Measurements from ENCODE around the gene RSPRY1.
"Not testable (repeated sequence)": the region's sequence is repeated elsewhere in the genome, so short reads cannot be mapped to it uniquely, and the experiment has no call there.

The RSPRY1 gene

DNA sequence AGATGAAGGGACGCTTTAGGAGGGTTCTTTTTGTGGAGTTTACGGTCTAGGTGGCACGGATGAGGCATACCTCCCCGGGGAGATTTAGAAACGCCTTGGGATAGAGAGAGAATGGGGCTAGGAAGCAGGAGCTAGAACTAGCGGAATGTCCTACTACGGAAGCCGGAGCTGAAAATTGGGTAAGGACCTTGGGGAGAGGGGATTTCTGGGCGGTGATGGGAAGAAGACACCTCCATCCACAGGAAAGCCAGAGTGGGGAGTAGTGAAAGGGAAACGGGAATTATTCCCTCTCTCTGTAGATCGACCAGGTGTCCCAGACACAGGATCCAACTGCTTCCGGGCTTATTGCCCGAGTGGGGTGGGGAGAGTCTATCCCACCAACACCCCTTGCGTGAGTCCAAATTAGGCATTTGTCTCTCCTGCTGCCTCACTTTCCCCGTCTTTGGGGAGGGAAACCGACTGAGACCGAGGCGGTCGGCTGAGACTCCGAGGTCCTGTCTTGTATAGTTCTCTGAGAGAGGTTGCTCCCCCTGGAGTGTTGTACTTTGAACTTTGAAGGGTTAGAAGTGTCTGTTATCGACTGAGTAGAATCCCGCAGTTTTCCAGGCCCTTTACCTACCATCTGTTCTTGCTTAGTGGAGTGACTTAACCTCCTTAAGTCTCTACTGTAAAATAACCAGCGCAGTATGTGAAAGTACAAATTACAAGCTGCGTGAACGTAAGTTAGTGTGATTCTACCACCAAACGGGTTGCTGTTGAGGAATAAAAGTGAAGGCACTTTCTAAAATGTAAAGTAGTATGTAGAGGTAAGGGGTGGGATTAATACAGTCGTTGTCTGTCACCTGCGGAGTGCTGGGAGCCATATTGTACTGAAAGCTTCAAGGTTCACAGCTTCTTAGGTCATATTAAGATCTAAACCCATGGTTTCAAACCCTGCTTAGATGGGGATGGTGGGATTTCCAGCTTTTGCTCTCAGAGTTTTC, 1.0 kb downstream of the RSPRY1 start:
- H3K4me1 ChIP-seq (ENCODE audit: control insufficient read depth, insufficient read depth, low read length): peaks cover 26% of the 10 kb centered on the region
- no peaks in the 10 kb centered on the region for H3K36me3 ChIP-seq (ENCODE audit: control insufficient read depth in 2 of 2, insufficient read depth in 2 of 2, low read length in 2 of 2)

DNA sequence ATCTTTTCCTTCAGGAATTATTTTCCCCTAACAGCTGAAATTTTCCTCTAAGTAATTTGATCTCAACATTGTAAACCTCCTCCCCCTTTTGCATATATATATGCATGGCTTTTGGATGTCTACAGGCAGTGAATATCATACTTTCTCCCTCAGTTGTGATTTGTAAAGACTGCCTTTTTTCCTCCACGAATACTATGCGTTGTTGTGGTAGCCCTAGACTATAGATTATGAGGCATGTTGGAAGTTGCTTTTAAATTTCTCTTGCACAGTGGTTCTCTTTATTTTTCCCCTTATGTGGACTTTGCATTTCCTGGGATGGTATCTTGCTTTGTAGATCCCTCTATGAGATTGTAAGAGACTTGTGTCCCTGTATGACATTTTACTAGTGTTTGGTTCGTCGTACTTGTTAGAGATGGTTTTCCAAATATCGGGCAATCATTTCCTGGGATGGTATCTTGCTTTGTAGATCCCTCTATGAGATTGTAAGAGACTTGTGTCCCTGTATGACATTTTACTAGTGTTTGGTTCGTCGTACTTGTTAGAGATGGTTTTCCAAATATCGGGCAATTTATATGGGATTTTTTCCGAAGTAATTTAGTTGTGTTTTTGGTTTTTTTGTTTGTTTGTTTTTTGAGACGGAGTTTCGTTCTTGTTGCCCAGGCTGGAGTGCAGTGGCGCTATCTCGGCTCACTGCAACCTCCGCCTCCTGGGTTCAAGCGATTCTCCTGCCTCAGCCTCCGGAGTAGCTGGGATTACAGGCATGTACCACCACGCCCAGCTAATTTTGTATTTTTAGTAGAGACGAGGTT, 2.0 kb downstream of the RSPRY1 start:
- Histone ChIP-seq H3K27ac (ENCODE audit: low read length) (peak overlapping the region; percentile 94), H3K4me1 (ENCODE audit: control insufficient read depth, insufficient read depth, low read length) (peaks cover 26% of the 10 kb centered on the region), H3K9ac (ENCODE audit: low read length in 2 of 2) (peak overlapping the region; percentile 94 to 99), H3K4me3 (ENCODE audit: low read length in 2 of 2) (peak overlapping the region; percentile 96 to 99)
- H3K36me3 ChIP-seq (ENCODE audit: control insufficient read depth in 2 of 2, insufficient read depth in 2 of 2, low read length in 2 of 2); H3K9me3 ChIP-seq (ENCODE audit: control insufficient read depth in 2 of 2, low read length in 2 of 2); H3K27me3 ChIP-seq (ENCODE audit: control insufficient read depth in 1 of 2, insufficient read depth in 2 of 2, low read length in 2 of 2): not testable (repeated sequence)

More for the DNA sequence above, 1.0 kb downstream of the RSPRY1 start:
- no peaks in the 10 kb centered on the region for H3K27me3 ChIP-seq (ENCODE audit: control insufficient read depth in 1 of 2, insufficient read depth in 2 of 2, low read length in 2 of 2)
- peak overlapping the region; percentile 94 for H3K27ac ChIP-seq (ENCODE audit: low read length)
- peak overlapping the region; percentile 94 to 99 for H3K9ac ChIP-seq (ENCODE audit: low read length in 2 of 2)
- H3K9me3 ChIP-seq (ENCODE audit: control insufficient read depth in 2 of 2, low read length in 2 of 2): no peaks in the 10 kb centered on the region
- H3K4me3 ChIP-seq (ENCODE audit: low read length in 2 of 2): peak overlapping the region; percentile 96 to 99

DNA sequence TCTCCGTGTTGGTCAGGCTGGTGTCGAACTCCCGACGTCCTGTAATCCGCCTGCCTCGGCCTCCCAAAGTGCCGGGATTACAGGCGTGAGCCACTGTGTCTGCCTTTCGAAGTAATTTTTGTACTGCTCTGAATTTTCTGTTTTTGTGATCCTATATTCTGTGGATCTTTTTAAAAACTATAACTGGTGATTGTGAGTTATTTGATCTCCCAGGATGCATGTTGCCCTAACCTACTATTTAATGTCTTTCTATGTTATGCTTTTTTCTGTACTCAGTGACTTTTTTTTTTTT, 2.5 kb downstream of the RSPRY1 start:
- Histone ChIP-seq H3K27ac (ENCODE audit: low read length) (no peak overlapping the region), H3K9me3 (ENCODE audit: control insufficient read depth in 2 of 2, low read length in 2 of 2) (no peaks in the 10 kb centered on the region), H3K9ac (ENCODE audit: low read length in 2 of 2) (no peak overlapping the region), H3K36me3 (ENCODE audit: control insufficient read depth in 2 of 2, insufficient read depth in 2 of 2, low read length in 2 of 2) (no peaks in the 10 kb centered on the region), H3K27me3 (ENCODE audit: control insufficient read depth in 1 of 2, insufficient read depth in 2 of 2, low read length in 2 of 2) (no peaks in the 10 kb centered on the region), H3K4me3 (ENCODE audit: low read length in 2 of 2) (no peak overlapping the region), H3K4me1 (ENCODE audit: control insufficient read depth, insufficient read depth, low read length) (peaks cover 28% of the 10 kb centered on the region)

DNA sequence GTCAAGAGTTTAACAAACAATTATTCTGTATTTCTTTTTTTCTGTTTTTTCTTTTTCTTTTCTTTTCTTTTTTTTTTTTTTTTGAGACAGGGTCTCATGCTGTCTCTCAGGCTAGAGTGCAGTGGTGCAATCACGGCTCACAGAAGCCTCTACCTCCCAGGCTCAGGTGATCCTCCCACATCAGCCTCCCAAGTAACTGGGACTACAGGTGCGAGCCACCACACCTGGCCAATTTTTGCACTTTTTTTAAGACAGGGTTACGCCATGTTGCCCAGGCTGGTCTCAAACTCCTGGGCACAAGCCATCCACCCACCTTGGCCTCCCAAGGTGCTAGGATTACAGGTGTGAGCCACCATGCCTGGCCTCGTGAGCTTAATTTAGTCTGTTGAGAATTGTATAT, 3.4 kb downstream of the RSPRY1 start:
- H3K36me3 ChIP-seq (ENCODE audit: control insufficient read depth in 2 of 2, insufficient read depth in 2 of 2, low read length in 2 of 2); H3K27ac ChIP-seq (ENCODE audit: low read length); H3K4me3 ChIP-seq (ENCODE audit: low read length in 2 of 2); H3K9me3 ChIP-seq (ENCODE audit: control insufficient read depth in 2 of 2, low read length in 2 of 2); H3K9ac ChIP-seq (ENCODE audit: low read length in 2 of 2); H3K27me3 ChIP-seq (ENCODE audit: control insufficient read depth in 1 of 2, insufficient read depth in 2 of 2, low read length in 2 of 2): not testable (repeated sequence)
- peaks cover 28% of the 10 kb centered on the region for H3K4me1 ChIP-seq (ENCODE audit: control insufficient read depth, insufficient read depth, low read length)

DNA sequence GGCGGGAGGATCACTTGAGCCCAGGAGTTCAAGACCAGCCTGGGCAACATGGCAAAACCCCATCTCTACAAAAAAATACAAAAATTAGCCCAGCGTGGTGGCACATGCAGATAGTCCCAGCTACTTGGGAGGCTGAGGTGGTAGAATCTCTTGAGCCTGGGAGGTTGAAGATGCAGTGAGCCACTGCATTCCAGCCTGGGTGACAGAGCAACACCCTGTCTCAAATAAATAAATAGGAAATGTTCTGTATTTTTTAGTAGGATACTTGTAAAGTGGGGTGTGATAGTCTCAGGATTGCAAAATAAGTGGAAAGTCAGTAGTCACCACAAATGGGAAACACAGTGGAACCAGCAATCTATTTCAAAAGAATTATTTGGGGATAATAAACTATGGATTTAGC, 4.0 kb downstream of the RSPRY1 start:
- Histone ChIP-seq H3K4me1 (ENCODE audit: control insufficient read depth, insufficient read depth, low read length) (peaks cover 25% of the 10 kb centered on the region), H3K36me3 (ENCODE audit: control insufficient read depth in 2 of 2, insufficient read depth in 2 of 2, low read length in 2 of 2) (no peaks in the 10 kb centered on the region), H3K27me3 (ENCODE audit: control insufficient read depth in 1 of 2, insufficient read depth in 2 of 2, low read length in 2 of 2) (no peaks in the 10 kb centered on the region), H3K4me3 (ENCODE audit: low read length in 2 of 2) (no peak overlapping the region), H3K27ac (ENCODE audit: low read length) (no peak overlapping the region), H3K9me3 (ENCODE audit: control insufficient read depth in 2 of 2, low read length in 2 of 2) (no peaks in the 10 kb centered on the region), H3K9ac (ENCODE audit: low read length in 2 of 2) (no peak overlapping the region)

DNA sequence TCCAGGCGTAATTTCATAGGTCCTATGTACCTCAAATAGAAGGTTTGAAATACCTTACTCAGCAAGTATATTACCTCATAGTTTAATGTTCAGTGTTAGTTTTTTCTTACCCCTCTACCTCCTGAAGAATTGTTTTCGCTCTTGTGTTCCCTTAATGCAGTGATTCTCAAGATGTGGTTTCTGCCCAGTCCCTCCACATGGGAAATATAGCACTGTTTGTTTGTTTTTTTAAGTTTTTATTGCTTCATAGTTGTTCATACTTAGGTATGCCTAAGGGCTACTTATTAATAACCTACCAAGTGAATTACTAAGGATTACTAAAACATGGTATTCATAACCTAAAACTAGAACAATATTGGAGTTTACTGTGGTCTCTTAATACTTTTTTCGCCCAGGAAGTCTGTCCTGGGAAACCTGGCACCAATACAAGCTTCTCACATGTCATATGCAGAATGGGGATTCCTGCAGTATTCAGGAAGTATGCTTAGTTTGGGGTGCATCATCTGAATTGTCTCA, 5.0 kb downstream of the RSPRY1 start:
- Histone ChIP-seq H3K4me1 (ENCODE audit: control insufficient read depth, insufficient read depth, low read length) (peaks cover 24% of the 10 kb centered on the region), H3K9ac (ENCODE audit: low read length in 2 of 2) (no peak overlapping the region), H3K36me3 (ENCODE audit: control insufficient read depth in 2 of 2, insufficient read depth in 2 of 2, low read length in 2 of 2) (no peaks in the 10 kb centered on the region), H3K27me3 (ENCODE audit: control insufficient read depth in 1 of 2, insufficient read depth in 2 of 2, low read length in 2 of 2) (no peaks in the 10 kb centered on the region), H3K4me3 (ENCODE audit: low read length in 2 of 2) (no peak overlapping the region), H3K27ac (ENCODE audit: low read length) (no peak overlapping the region), H3K9me3 (ENCODE audit: control insufficient read depth in 2 of 2, low read length in 2 of 2) (no peaks in the 10 kb centered on the region)

DNA sequence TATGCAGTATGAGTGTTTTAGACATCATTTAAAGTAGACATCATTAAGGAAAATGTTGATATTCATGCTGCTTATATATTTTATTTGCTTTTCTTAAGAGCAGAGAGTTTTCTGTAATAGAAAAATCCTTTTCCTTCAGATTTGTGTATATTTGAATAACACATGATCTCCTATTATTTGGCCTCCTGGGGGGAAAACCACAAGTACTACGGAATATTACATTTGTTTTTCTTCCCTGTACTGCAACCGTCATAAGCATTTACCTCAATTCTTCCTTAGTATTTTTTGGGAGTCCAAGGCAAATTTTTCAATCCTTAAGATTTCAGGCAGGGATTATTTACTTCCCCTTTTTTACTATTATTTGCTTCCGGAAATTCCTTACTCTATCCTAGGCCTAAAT, 6.0 kb downstream of the RSPRY1 start:
- H3K4me3 ChIP-seq (ENCODE audit: low read length in 2 of 2): no peak overlapping the region
- H3K36me3 ChIP-seq (ENCODE audit: control insufficient read depth in 2 of 2, insufficient read depth in 2 of 2, low read length in 2 of 2): no peaks in the 10 kb centered on the region
- no peaks in the 10 kb centered on the region for H3K9me3 ChIP-seq (ENCODE audit: control insufficient read depth in 2 of 2, low read length in 2 of 2)
- H3K27me3 ChIP-seq (ENCODE audit: control insufficient read depth in 1 of 2, insufficient read depth in 2 of 2, low read length in 2 of 2): no peaks in the 10 kb centered on the region
- no peak overlapping the region for H3K9ac ChIP-seq (ENCODE audit: low read length in 2 of 2)
- H3K4me1 ChIP-seq (ENCODE audit: control insufficient read depth, insufficient read depth, low read length): peaks cover 18% of the 10 kb centered on the region
- H3K27ac ChIP-seq (ENCODE audit: low read length): no peak overlapping the region

DNA sequence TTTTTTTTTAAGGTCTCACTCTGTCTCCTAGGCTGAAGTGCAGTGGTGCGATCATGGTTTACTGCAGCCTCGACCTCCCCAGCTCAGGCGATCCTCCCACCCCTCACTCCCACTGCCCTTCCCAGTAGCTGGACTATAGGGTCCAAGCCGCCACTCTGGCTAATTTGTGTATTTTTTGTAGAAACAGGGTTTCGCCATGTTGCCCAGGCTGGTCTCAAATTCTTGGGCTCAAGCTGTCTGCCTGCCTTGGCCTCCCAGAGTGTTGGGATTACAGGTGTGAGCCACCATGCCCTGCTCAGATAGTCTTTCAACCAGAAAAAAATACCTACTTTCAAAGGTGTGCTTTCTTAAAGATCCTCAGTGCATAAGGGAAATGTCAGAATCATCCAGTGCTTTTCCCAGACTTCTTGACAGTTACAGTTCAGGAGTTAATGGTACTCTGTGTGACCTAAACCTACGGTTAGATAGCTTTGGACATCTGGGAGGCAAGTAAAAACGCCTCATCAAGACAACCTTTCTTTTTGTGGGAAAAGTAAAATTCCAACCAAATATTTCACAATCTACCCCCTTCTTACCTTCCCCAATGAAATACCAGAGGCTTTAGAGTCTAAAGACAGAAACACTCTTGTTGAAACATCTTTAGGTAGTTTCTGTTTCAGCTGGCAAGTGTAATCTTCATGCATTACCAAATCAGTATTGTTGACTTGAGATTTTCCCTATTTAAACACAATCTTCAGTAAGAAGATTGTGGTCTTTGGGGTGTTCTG, 6.8 kb downstream of the RSPRY1 start:
- Histone ChIP-seq H3K9me3 (ENCODE audit: control insufficient read depth in 2 of 2, low read length in 2 of 2) (no peaks in the 10 kb centered on the region), H3K27me3 (ENCODE audit: control insufficient read depth in 1 of 2, insufficient read depth in 2 of 2, low read length in 2 of 2) (no peaks in the 10 kb centered on the region), H3K4me1 (ENCODE audit: control insufficient read depth, insufficient read depth, low read length) (peaks cover 12% of the 10 kb centered on the region), H3K36me3 (ENCODE audit: control insufficient read depth in 2 of 2, insufficient read depth in 2 of 2, low read length in 2 of 2) (no peaks in the 10 kb centered on the region), H3K9ac (ENCODE audit: low read length in 2 of 2) (no peak overlapping the region), H3K27ac (ENCODE audit: low read length) (no peak overlapping the region), H3K4me3 (ENCODE audit: low read length in 2 of 2) (no peak overlapping the region)

DNA sequence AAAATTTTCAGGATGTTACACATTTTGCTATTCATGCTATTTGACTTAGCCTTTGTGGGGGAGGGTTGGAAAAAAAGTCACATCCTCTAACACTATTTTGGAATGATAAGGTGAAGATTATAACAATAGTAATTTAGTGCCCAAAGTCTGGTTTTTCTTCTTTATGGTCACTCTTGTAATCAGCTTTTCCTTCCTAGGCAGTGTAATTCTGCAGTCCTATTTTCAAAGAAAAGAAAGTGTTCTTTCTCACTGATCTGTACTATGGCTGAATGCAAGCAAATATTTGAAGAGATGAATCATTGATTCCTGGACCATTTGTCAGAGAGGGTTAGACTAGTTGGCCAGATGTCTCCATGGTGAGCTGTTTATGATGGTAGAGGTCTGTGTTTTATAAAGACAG, 8.4 kb downstream of the RSPRY1 start:
- peaks cover 9% of the 10 kb centered on the region for H3K4me1 ChIP-seq (ENCODE audit: control insufficient read depth, insufficient read depth, low read length)

DNA sequence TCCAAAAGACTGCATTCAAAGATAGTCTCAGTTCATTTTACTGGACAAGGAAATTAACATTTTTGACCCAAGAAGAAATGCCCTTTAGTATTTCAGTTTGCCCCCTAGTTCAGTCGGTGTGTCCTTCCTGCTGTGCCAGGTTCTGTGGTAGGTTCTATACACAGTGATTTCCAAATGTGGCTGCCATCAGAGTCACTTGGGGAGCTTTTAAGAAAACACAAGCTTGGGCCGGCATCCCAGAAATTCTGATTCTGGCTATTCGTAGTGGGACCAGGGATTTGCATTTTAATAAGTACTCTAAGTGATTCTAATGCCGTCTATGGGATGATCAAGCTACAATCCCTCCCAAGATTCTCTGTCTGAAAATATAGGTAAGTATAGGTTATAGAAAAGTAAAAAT, 10.2 kb downstream of the RSPRY1 start:
- no peaks in the 10 kb centered on the region for H3K27me3 ChIP-seq (ENCODE audit: control insufficient read depth in 1 of 2, insufficient read depth in 2 of 2, low read length in 2 of 2)
- H3K4me1 ChIP-seq (ENCODE audit: control insufficient read depth, insufficient read depth, low read length): peaks cover 9% of the 10 kb centered on the region
- peak overlapping the region in 1 of 2 donors; percentile 27 for H3K9ac ChIP-seq (ENCODE audit: low read length in 2 of 2)
- H3K9me3 ChIP-seq (ENCODE audit: control insufficient read depth in 2 of 2, low read length in 2 of 2): no peaks in the 10 kb centered on the region
- no peak overlapping the region for H3K4me3 ChIP-seq (ENCODE audit: low read length in 2 of 2)
- no peaks in the 10 kb centered on the region for H3K36me3 ChIP-seq (ENCODE audit: control insufficient read depth in 2 of 2, insufficient read depth in 2 of 2, low read length in 2 of 2)
- no peak overlapping the region for H3K27ac ChIP-seq (ENCODE audit: low read length)

More for the DNA sequence above, 8.4 kb downstream of the RSPRY1 start:
- Histone ChIP-seq H3K9me3 (ENCODE audit: control insufficient read depth in 2 of 2, low read length in 2 of 2) (no peaks in the 10 kb centered on the region), H3K36me3 (ENCODE audit: control insufficient read depth in 2 of 2, insufficient read depth in 2 of 2, low read length in 2 of 2) (no peaks in the 10 kb centered on the region), H3K27me3 (ENCODE audit: control insufficient read depth in 1 of 2, insufficient read depth in 2 of 2, low read length in 2 of 2) (no peaks in the 10 kb centered on the region), H3K4me3 (ENCODE audit: low read length in 2 of 2) (peak overlapping the region; percentile 5 to 8), H3K27ac (ENCODE audit: low read length) (no peak overlapping the region), H3K9ac (ENCODE audit: low read length in 2 of 2) (no peak overlapping the region)
